ENCODE results near the gene IKZF2.

DNA sequence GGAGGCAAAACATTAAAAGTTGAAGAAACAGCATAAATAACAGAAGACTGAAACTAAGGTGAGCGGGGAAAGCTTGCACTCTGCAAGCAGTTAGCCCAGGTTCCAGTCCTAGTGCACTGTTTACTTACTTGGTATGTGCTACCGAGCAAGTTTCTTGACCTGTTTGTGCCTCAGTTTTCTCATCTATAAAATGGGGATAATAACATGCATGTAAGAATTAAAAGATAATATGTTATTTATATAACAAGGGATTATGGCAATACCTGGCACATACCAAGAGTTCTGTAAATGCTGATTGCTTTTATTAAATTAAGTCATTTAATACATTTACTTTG lies 37.1 kb upstream of the IKZF2 start:
- TF ChIP-seq SIN3A (IDR thresholded peaks at IDR 0.05; ENCODE audit: low read depth) = no peak
- TF ChIP-seq POLR2A (IDR thresholded peaks at IDR 0.05; ENCODE audit: borderline replicate concordance, extremely low read depth, insufficient read depth, insufficient read length) = no peak
- TF ChIP-seq SP1 (IDR thresholded peaks at IDR 0.05; ENCODE audit: low read depth) = no peak
- TF ChIP-seq, protein P1, sequence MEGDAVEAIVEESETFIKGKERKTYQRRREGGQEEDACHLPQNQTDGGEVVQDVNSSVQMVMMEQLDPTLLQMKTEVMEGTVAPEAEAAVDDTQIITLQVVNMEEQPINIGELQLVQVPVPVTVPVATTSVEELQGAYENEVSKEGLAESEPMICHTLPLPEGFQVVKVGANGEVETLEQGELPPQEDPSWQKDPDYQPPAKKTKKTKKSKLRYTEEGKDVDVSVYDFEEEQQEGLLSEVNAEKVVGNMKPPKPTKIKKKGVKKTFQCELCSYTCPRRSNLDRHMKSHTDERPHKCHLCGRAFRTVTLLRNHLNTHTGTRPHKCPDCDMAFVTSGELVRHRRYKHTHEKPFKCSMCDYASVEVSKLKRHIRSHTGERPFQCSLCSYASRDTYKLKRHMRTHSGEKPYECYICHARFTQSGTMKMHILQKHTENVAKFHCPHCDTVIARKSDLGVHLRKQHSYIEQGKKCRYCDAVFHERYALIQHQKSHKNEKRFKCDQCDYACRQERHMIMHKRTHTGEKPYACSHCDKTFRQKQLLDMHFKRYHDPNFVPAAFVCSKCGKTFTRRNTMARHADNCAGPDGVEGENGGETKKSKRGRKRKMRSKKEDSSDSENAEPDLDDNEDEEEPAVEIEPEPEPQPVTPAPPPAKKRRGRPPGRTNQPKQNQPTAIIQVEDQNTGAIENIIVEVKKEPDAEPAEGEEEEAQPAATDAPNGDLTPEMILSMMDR (IDR thresholded peaks at IDR 0.05 in 2 of 3, conservative IDR thresholded peaks at IDR 0.05 in 1 of 3; ENCODE audit: borderline replicate concordance in 1 of 3, insufficient read depth in 1 of 3, low read depth in 2 of 3, low read length in 2 of 3) = no peak
- TF ChIP-seq, protein P2, sequence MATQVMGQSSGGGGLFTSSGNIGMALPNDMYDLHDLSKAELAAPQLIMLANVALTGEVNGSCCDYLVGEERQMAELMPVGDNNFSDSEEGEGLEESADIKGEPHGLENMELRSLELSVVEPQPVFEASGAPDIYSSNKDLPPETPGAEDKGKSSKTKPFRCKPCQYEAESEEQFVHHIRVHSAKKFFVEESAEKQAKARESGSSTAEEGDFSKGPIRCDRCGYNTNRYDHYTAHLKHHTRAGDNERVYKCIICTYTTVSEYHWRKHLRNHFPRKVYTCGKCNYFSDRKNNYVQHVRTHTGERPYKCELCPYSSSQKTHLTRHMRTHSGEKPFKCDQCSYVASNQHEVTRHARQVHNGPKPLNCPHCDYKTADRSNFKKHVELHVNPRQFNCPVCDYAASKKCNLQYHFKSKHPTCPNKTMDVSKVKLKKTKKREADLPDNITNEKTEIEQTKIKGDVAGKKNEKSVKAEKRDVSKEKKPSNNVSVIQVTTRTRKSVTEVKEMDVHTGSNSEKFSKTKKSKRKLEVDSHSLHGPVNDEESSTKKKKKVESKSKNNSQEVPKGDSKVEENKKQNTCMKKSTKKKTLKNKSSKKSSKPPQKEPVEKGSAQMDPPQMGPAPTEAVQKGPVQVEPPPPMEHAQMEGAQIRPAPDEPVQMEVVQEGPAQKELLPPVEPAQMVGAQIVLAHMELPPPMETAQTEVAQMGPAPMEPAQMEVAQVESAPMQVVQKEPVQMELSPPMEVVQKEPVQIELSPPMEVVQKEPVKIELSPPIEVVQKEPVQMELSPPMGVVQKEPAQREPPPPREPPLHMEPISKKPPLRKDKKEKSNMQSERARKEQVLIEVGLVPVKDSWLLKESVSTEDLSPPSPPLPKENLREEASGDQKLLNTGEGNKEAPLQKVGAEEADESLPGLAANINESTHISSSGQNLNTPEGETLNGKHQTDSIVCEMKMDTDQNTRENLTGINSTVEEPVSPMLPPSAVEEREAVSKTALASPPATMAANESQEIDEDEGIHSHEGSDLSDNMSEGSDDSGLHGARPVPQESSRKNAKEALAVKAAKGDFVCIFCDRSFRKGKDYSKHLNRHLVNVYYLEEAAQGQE (IDR thresholded peaks at IDR 0.05; ENCODE audit: low read depth) = no peak
- no peak for TF ChIP-seq EZH2phosphoT487 (IDR thresholded peaks at IDR 0.05; ENCODE audit: borderline replicate concordance)
- no peak for TF ChIP-seq EZH2 (IDR thresholded peaks at IDR 0.05)
- TF ChIP-seq RAD21 (IDR thresholded peaks at IDR 0.05; ENCODE audit: low read depth) = no peak
- TF ChIP-seq YY1 (IDR thresholded peaks at IDR 0.05; ENCODE audit: extremely low read depth, insufficient replicate concordance, low read depth, low read length) = no peak
- no peak for TF ChIP-seq POLR2AphosphoS5 (IDR thresholded peaks at IDR 0.05; ENCODE audit: low read depth, low read length)
